Tibial nerve (tissue), 4 donors: Measurements from ENCODE around the gene ADGRG4.

Source experiments
- CTCF ChIP-seq, 5 experiments: fragments of 200-600 bp in 3 of 5; fragments of 450-650 bp in 2 of 5; sonication (generic) in 3 of 5; IDR thresholded peaks; one replicate each; pipeline ENCODE4 v1.5.1; 2016 to 2019; ENCODE audit warnings: antibody characterized with exemption in 5 of 5, mild to moderate bottlenecking in 3 of 5, moderate library complexity in 2 of 5
- EP300 ChIP-seq, 2 donors: sonication (generic); formaldehyde crosslinking; IDR thresholded peaks; one replicate each; pipeline ENCODE4 v1.6.1; 2017; ENCODE audit warnings: antibody characterized with exemption in 2 of 2, mild to moderate bottlenecking in 1 of 2
- POLR2A ChIP-seq, 2 donors: fragments of 450-650 bp; IDR thresholded peaks; one replicate each; pipeline ENCODE4 v1.6.1; 2017; ENCODE audit warnings: antibody characterized with exemption in 2 of 2, mild to moderate bottlenecking in 2 of 2, moderate library complexity in 2 of 2

- no peak for TF ChIP-seq CTCF (IDR thresholded peaks at IDR 0.05)
- TF ChIP-seq POLR2A (IDR thresholded peaks at IDR 0.05) = no peak
- no peak for TF ChIP-seq EP300 (IDR thresholded peaks at IDR 0.05)
These were observed 96.2 kb downstream of the ADGRG4 start for GRCh38 chrX:136397001-136397400.
